Fibroblast of upper back skin (primary cell): Measurements from ENCODE around the gene AFF3.
"Not testable (repeated sequence)": the region's sequence is repeated elsewhere in the genome, so short reads cannot be mapped to it uniquely, and the experiment has no call there.

ENCODE experiments used
- DNase-seq: peaks from one replicate; pipeline ENCODE4 v3.0.0-alpha.2; 2013

The AFF3 gene

DNA sequence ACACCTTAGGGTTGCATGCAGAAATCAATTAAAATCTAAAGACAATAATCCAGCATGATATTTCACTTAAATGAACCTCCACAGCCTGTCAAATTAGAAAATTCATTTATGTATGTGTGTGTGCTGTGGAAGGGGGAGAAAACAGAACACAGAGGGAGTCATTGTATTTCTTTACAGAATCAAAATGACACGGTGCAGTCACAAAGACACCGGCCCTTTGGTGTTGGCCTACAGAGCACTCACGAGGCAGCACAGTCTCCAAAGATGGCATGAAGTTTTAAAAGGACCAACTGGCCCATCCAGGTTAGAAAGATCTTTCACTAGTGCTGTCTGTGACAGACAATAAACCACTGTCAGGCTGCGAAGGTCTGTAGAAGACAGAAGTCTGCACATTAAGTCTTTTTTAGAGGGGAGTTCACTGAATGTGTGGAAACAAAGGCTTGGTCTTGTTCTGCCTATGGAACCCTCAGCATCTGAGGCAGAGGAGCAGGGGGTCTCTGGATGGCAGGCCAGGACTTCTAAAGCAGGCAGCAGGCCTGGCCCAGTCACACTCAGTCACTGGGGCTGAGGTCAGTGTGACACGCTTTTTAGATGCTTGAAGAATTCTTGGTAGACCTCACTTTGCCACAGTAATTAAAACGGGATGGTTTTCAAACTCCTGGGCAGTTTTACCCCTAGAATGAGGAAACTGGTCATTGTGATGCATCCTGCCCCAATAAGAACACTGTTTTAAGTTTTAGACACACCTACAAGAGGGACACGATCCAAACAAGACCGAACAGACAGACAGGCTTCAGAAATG is 184.9 kb downstream of the AFF3 start:
- DNase-seq = peak; percentile 71

DNA sequence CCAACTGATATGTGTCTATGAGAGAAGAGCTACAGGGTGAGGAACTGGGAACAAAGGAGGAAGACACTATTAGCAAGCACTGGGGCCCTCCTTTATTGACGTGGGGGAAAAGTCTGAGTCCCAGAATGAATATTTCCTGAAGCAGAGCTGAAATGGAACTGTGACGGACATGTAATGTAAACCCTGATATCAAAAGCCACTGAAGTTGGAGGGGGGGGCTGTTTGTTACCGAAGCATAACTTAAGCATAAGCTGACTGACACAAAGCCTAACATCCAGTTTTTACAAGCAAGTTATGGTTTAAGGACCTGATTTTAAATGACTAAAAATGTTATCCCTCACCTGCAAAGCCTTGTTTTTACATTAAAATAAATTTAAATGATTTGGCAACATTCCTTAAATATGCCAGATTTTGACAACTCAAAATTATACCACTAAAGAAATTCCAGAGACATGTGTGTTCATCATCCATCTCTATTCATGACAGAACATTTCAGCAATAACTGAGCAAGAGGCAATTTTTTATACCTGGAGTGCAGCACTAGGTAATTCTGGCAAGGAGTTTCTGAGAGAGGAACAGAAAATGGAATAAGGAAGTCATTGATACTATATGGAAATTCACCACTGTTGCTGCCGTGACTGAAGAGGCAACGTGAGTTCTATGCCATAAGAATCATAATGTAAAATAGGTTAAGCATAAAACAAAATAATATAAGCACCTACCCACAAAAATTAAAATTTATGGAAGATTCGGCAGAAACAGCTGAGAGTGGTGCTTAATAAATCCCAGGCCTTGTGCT is 186.0 kb downstream of the AFF3 start:
- DNase-seq = peak; percentile 31

DNA sequence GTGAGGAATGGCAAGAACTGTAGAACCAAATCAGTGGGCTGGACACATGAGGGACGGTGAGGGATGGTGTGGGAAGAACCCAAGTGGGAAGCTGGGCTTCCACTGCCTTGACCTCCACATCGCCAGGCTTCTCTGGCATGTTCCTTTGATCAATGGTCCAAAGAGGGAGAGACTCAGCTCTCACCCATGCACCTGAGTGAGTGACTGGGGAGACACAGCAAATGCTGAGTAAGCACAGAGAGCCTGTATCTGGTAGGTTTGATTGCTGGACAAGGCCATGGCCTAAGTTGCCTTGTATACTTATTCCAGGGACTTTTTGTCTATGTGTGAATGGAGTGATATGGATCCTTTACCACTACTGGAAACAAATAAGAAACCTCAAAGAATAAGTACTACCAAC is 188.6 kb downstream of the AFF3 start:
- no peak for DNase-seq

DNA sequence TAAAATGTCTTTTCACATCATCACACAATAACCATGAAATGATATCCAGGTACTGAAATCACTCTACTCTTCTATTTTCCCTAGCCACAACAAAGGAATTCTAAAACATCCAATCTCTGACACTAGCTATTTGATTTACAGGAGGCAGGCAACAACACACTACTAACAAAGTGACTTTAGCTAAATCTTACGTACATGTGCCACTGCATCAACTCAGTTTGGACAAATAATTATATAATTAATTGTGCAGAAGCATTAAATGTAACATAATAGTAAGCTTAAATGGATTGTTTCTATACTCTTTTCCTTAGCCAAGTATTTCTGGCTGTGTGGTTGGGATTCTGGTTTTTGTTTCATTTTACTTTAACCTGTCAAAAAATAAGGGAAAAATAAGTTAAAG is 192.4 kb downstream of the AFF3 start:
- DNase-seq = no peak

DNA sequence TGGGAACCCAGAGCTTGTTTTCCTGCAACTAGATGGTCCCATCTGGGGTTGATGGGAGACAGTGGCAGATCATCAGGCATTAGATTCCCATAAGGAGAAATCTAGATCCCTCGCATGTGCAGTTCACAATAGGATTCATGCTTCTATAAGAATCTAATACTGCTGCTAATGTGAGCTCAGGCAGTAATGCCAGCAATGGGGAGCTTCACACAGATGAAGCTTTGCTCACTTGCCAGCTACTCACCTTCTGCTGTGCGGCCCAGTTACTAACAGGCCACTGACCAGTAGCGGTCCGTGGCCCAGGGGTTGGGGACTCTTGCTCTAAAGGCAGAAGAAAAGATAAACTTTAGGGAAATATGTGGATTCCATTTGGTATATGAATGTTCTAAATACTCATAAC is 192.9 kb downstream of the AFF3 start:
- DNase-seq = no peak

DNA sequence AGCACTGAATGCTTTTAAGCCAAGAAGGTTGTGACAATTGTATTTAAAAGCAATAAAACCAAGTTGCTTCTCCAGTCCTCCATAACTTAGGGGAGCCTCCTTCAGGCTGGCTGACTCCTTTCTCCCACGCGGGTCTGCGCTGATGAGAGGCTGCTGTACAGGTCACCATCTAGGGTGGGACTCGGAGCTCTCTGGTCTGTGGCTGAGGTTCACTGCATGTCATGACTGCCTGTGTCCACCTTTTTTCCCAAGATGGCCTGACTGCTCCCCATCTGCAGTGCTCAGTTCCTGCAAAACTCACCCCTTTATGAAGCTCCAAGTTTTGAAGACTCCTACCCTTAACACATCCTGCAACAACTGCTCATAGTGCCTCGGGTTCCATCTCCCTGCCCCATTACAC is 194.4 kb downstream of the AFF3 start:
- DNase-seq = no peak

DNA sequence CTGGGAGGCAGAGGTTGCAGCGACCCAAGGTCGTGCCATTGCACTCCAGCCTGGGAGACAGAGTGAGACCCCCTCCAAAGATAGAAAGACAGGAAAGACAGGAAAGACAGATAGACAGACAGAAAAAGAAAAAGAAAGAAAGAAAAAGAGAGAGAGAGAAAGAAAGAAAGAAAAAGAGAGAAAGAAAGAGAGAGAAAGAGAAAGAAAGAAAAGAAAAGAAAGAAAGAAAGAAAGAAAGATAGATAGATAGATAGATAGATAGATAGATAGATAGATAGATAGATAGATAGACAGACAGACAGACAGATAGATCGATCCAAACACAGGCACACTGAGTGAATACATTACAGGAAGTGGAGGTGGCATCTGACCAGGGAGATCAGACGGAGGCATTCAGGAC is 195.0 kb downstream of the AFF3 start:
- DNase-seq = not testable (repeated sequence)

DNA sequence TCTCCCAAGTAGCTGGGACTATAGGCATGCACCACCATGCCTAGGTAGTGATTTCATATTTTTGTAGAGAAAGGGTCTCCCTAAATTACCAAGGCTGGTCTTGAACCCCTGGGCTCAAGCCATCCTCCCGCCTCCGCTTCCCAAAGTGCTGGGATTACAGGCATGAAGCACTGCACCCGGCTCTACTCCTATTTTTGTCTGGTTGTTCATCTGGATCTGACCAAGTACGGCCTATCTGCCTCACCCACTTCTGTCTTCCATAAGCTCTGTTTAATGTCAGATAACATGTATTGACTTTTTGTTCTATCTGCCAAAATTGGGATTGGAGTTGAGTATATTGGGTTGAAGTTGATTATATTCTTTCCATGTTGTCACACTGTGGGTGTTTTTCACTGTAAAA is 198.4 kb downstream of the AFF3 start:
- no peak for DNase-seq

DNA sequence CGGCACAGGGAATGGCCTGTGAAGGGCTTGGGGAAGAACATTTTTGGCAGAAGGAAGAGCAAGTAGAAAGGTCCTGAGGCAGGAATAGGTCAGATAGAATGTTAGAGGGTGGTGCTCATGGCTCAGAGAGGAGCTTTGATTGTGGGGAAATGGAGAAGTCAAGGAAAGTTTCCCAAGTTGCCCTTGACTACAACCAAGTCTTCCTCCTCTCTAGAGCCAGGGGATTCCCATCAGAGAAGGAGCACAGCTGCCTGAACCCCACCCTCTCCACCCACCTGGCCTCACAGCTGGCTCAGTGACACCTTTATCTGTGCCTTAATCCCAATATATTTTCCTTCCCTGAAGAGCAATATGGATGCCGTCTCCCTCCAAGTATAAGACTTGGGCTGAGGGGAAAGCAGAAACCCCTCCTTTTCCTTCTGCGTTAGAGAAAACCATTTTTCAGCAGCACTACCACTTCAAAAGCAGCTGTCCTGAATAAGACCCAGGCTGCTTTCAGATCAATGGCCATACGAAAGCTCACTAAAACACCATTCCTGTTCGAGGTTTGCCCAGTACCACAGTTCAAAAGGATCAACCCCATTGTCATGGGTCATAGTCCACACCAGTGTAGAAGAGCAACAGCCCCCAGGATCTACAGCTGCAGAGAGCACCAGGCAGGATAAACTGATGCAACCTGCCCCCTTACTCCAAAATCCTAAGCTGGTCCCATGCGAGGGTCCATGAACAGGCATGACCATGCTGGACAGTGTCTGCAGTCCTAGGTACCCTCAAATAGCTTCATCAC is 199.6 kb downstream of the AFF3 start:
- DNase-seq = no peak

DNA sequence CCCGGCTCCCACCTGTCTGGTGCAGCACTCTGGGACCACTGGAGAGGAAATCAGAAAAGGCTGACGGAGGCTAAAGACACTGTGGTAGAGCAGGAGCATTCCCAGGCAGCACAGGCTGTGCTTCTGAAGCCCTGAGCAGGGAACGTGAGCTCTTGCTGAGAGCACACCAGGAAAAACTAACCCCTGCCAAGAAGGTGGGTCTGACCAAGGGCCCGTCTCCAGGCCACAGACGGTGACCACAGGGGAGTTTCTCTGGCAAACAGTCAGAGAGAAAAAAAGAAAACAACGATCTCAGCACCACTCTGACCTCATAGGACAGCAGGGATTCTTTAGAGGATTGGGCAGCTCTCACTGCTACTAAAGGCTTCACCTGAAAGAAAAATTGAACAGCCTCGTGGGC is 201.4 kb downstream of the AFF3 start:
- peak; percentile 88 for DNase-seq

DNA sequence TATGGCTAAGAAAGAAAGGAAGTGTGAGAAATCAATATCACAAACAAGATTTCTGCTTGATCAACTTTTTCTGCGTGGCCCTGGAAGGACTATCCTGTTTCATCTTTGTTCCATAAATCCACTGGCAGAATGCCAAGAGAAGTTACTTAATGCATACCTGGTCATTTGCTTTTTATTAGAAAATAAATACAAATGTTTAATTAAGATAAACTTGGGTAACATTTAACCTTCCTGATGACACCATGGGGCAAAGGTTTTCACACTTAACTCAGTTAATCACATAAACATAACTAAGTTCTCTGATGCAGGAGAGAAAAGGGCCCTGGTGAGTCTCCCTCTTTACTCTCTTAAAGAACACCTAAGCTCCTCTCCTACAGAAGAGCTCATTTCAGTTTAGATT is 203.3 kb downstream of the AFF3 start:
- DNase-seq = no peak

DNA sequence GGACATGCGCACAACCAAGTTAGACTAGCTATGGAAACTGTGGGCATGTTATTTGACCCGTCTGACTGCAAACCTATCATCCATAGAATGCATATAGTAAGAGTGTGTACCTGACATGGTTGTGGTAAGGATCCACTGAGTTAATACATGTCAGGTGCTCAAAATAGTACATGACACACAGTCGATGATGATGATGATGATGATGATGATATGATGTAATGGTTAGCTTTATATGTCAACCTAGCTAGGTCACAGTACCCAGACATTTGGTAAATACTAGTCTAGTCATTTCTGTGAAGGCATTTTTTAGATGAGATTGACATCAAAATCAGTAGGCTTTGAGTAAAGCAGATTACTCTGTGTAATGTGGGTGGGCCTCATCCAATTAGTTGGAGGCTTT is 204.1 kb downstream of the AFF3 start:
- DNase-seq = no peak

DNA sequence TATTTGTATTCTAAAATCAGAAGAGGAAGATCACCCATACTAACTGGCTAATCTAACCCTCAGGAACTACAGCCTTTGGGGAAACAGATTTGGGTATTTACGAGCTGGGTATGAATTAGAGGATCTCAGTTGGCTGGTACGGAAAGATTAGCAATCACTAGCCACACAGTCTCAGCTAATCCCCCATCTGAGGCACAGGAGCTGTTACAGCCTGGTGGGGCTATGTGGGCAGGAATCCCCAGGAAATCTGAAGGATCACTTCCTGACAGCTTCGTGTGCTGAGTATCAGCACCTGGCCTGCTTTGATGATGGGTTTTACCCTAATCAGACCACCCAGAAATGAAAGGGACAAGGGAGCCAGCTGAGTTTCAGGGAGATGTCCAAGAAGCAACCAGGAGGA is 206.3 kb downstream of the AFF3 start:
- no peak for DNase-seq

DNA sequence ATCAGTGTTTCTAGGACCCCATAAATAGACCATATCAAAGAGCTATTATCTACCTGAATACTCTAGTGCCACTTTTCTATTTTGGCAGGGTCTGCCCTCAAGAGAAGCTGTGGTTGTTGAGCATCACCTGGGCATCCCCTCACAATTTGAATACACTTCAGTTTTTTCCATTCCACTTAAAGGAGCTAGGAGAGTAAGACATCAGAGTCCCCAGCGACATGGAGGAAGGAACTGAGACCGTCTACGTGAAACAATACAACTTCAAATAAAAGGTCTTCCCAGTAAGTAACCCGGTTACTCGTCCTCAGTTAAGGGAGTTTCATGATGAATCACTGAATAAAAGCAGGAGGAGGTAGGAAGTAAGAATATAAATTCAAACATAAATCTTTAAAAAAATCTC is 206.7 kb downstream of the AFF3 start:
- DNase-seq = no peak

DNA sequence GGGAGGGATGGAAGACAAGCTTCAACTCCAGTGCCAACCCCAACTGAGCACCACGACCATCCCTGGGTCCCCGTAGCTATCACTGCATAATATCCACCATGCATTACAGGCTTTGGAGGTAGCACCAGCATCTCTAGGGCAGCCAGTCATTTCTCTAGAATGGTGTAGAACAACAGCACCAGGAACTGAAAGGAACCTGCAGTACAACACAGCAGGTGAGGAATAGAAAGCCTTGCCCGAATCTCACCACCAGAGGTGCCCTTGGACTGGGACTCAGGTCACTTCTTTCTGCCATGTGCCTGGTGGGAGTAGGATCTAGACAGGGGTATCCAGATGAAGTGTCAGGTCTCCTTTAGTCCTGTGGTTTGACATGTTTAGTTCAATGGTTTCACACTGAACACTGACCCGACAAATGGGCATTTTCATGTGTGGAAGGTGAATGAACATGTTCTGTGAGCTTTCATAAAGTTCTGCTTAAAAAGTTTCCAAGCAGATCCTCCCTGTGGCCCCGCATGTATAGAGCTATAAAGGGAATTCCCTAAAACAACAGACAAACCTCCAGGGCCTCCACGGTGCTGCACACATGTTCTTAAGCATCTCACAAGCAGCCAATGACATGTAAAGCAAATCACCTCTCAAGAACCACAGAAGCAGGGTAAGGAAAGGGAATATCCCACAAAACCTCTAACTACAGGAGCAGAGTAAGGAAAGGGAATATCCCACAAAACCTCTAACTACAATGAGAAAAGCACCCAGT is 208.3 kb downstream of the AFF3 start:
- DNase-seq = no peak

DNA sequence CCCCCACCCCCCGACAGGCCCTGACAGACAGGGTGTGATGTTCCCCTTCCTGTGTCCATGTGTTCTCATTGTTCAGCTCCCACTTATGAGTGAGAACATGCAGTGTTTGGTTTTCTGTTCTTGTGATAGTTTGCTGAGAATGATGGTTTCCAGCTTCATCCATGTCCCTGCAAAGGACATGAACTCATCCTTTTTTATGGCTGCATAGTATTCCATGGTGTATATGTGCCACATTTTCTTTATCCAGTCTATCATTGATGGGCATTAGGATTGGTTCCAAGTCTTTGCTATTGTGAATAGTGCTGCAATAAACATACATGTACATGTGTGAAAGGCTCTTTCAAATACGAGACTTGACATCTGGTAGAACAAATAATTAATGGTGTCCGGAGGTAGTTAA is 208.9 kb downstream of the AFF3 start:
- not testable (repeated sequence) for DNase-seq

DNA sequence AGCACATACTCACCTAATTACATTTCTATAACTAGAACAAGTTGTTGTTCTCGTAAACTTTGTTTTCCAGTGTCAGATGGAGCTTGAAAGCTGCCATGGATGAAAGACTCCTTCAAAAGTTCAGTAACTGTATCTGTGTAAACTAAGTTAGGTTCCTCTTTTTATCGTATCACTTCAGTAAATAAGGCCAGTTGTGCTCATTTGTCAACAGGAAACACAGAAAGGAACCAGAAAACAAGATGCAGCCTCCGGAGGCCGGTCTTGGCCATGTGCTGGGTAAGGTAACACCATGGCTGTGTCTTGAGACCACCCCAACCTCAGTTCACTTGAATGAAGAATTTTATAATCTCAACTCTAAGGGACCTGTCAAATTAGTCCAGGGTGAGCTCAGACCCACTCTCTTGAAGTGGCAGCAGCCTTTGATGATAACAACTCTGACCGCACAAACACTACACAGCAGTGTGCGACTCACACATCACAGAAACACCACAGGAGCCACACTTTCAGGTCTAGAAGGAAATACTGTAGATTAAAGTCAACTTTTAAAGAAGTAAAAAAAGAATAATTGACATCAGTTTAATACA is 213.8 kb downstream of the AFF3 start:
- DNase-seq = no peak

DNA sequence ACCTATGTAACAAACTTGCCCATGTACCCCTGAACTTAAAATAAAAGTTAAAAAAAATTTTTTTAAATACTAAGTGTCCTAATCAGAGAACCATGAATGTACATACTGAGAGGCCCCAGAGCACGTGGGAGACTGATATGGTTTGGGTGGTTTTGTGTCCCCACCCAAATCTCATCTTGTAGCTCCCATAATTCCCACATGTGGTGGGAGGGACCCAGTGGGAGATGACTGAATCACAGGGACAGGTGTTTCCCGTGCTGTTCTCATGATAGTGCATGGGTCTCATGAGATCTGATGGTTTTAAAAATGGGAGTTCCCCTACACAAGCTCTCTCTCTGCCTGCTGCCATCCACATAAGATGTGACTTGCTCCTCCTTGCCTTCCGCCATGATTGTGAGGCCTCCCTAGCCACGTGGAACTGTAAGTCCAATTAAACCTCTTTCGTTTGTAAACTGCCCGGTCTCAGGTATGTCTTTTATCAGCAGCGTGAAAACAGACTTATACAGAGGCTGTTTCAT is 214.6 kb downstream of the AFF3 start:
- DNase-seq = not testable (repeated sequence)

DNA sequence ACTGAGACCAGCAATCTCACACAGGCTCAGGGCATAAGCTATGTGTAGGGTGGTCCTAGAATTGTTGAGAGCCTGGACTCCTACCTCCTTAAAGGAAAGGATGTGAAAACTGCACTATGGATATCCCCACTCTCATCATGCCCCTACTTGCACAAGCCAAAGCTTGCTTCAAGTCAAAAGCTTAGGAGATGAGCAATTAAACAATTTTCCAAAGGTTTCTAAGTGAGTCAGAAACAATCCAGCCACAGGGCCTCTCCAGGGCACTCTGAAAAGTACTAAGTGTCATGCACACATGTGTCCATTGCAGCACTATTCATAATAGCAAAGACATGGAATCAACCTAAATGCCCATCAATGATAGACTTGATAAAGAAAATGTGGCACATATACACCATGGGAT is 215.4 kb downstream of the AFF3 start:
- DNase-seq = peak; percentile 64

DNA sequence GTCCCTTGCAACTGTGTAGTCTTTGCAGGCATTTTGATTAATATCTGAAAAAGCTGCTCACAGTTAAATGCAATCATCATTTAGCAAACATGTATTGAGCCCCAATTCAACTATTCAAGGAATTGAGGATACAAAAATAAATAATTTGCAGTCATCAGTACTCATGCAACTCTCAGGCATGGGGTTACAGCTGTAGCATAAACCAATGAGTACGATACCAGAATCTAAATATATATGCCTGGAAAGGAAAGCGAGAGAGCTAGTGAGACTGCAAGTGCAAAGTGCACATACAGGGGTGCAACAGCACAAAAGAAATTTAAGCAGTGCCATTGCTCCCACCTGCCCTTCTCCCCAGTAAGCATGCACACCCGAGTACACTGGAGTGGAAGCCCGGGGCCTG is 216.4 kb downstream of the AFF3 start:
- DNase-seq = no peak

DNA sequence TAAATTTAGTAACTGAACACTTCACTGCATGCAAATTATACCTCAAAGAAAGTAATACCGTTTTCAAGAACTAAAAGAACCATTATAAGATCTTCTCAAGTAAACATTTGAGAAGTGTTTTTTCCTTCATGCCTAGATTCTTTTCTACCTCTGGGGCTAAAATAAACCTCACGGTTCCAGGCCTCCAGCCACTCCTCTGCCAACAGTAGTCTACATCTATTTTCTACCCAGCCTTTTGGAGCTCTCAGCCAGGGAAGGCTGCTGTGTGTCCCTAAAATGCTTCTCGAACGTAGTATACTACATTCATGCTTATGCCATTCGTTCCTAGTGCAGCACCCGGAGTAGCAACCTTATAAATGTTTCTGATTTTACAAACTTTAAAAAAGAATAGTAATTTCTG is 219.7 kb downstream of the AFF3 start:
- no peak for DNase-seq

DNA sequence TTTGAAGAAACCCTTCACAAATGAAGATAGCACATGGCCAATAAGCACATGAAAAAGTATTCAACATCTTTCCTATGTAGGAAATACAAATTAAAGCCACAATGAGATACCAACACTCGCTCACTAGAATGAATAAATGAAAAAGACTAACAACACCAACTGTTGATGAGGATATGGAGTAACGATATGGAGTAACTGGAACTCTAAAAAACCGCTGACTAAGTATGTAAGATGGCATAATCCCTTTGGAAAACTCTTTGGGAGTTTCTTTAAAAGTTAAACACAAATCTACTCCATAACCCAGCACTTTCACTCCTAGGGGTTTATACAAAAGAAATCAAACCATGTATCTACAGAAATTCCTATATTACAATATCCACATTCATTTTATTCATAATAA is 220.5 kb downstream of the AFF3 start:
- DNase-seq = no peak
